Hepatocyte (in vitro differentiated cells): ENCODE data around the gene CDC14B.

Experiments used
- CTCF ChIP-seq: fragments of 200-600 bp; sonication (generic); IDR thresholded peaks from 2 replicates; pipeline ENCODE4 v1.5.1; 2016; ENCODE audit warnings: antibody characterized with exemption, mild to moderate bottlenecking; ENCODE audit not compliant: poor library complexity
- EZH2 ChIP-seq: fragments of 200-600 bp; sonication (generic); IDR thresholded peaks from 2 replicates; pipeline ENCODE4 v1.6.1; 2016; ENCODE audit warnings: antibody characterized with exemption, mild to moderate bottlenecking, borderline replicate concordance
- EZH2phosphoT487 ChIP-seq: fragments of 200-600 bp; sonication (generic); IDR thresholded peaks from one replicate; pipeline ENCODE4 v1.6.1; 2018; ENCODE audit warnings: antibody characterized with exemption, mild to moderate bottlenecking, low read depth, moderate library complexity; ENCODE audit not compliant: unreplicated experiment, severe bottlenecking

GRCh38 chr9:96551403-96551802 is 68.2 kb downstream of the CDC14B start:
- TF ChIP-seq CTCF (no peak), EZH2phosphoT487 (no peak), EZH2 (no peak)
